Measurements from ENCODE around the gene MRGPRX3.

GRCh38 chr11:18105086-18105801 lies 27.1 kb upstream of the MRGPRX3 start:
- TF ChIP-seq CTCF (IDR thresholded peaks at IDR 0.05) (no peak), POLR2A (IDR thresholded peaks at IDR 0.05) (no peak), POLR2AphosphoS5 (IDR thresholded peaks at IDR 0.05) (no peak)

Measured in prostate gland (tissue), 2 donors.